HG02623 (cell line): Measurements from ENCODE around the gene SORL1.

Experiments used
- ATAC-seq: cut with Tn5 transposase; IDR thresholded peaks from one replicate; pipeline ENCODE4 v1.9.1; 2021; ENCODE audit warnings: moderate library complexity; ENCODE audit not compliant: unreplicated experiment

The SORL1 gene

GRCh38 chr11:121530257-121530656 is 78.1 kb downstream of the SORL1 start:
- ATAC-seq, result no peak

- no peak for ATAC-seq
Observed at GRCh38 chr11:121533601-121534000, 81.5 kb downstream of the SORL1 start.

- no peak for ATAC-seq
Observed at GRCh38 chr11:121534131-121535093, 82.3 kb downstream of the SORL1 start.

GRCh38 chr11:121535129-121535796 is 83.1 kb downstream of the SORL1 start:
- no peak for ATAC-seq

GRCh38 chr11:121536126-121536525 is 84.0 kb downstream of the SORL1 start:
- ATAC-seq, result no peak

GRCh38 chr11:121538054-121538453 is 85.9 kb downstream of the SORL1 start:
- ATAC-seq, result peak; percentile 43

GRCh38 chr11:121539000-121539399 is 86.9 kb downstream of the SORL1 start:
- no peak for ATAC-seq

- no peak for ATAC-seq
Observed at GRCh38 chr11:121540627-121541026, 88.5 kb downstream of the SORL1 start.

- no peak for ATAC-seq
Observed at GRCh38 chr11:121543836-121544380, 91.8 kb downstream of the SORL1 start.

- no peak for ATAC-seq
Observed at GRCh38 chr11:121544956-121545355, 92.8 kb downstream of the SORL1 start.

- ATAC-seq, result no peak
Observed at GRCh38 chr11:121547574-121547973, 95.5 kb downstream of the SORL1 start.

GRCh38 chr11:121550247-121551030 is 98.3 kb downstream of the SORL1 start:
- ATAC-seq, result no peak

- no peak for ATAC-seq
Observed at GRCh38 chr11:121551463-121551862, 99.3 kb downstream of the SORL1 start.

GRCh38 chr11:121552154-121552553 is 100.0 kb downstream of the SORL1 start:
- ATAC-seq, result no peak

GRCh38 chr11:121552644-121553043 is 100.5 kb downstream of the SORL1 start:
- no peak for ATAC-seq

- no peak for ATAC-seq
Observed at GRCh38 chr11:121553389-121553788, 101.3 kb downstream of the SORL1 start.

- no peak for ATAC-seq
Observed at GRCh38 chr11:121553806-121554205, 101.7 kb downstream of the SORL1 start.

- no peak for ATAC-seq
Observed at GRCh38 chr11:121554552-121554951, 102.4 kb downstream of the SORL1 start.

- no peak for ATAC-seq
Observed at GRCh38 chr11:121555121-121555520, 103.0 kb downstream of the SORL1 start.

GRCh38 chr11:121556937-121557336 is 104.8 kb downstream of the SORL1 start:
- no peak for ATAC-seq

GRCh38 chr11:121557348-121557747 is 105.2 kb downstream of the SORL1 start:
- peak; percentile 89 for ATAC-seq
